Upper lobe of left lung (tissue), 6 donors: Measurements from ENCODE around the gene CABP1. TPM values are rescaled to one million over a fixed set of nuclear protein-coding genes. Genes with fewer than 3 reads are reported as not detected.

Experiments
- ATAC-seq, 2 donors: fragments of 200-7000 bp; cut with Tn5 transposase; one replicate each; pipeline ENCODE4 v1.9.1; 2022; ENCODE audit warnings: mild to moderate bottlenecking in 2 of 2, moderate library complexity in 2 of 2; ENCODE audit not compliant: low FRiP score in 2 of 2
- DNase-seq, 2 donors: peaks; one replicate each; pipeline ENCODE4 v3.0.0-alpha.2; 2019 to 2020
- H3K27ac ChIP-seq, 4 donors: fragments of 200-600 bp; sonication (generic); one replicate each; pipeline ENCODE4 v1.5.1; 2016 to 2019
- H3K27me3 ChIP-seq, 4 donors: fragments of 200-600 bp; sonication (generic); one replicate each; pipeline ENCODE4 v1.5.1; 2017 to 2019
- H3K36me3 ChIP-seq, 4 donors: fragments of 200-600 bp; sonication (generic); one replicate each; pipeline ENCODE4 v1.5.1; 2016 to 2019
- H3K4me1 ChIP-seq, 4 donors: fragments of 200-600 bp; sonication (generic); one replicate each; pipeline ENCODE4 v1.5.1; 2018 to 2019
- H3K4me3 ChIP-seq, 4 donors: fragments of 200-600 bp; sonication (generic); one replicate each; pipeline ENCODE4 v1.5.1; 2017 to 2019; ENCODE audit warnings: mild to moderate bottlenecking in 2 of 4, moderate library complexity in 1 of 4
- H3K9me3 ChIP-seq, 4 donors: fragments of 200-600 bp; sonication (generic); one replicate each; pipeline ENCODE4 v1.5.1; 2018 to 2019
- EP300 ChIP-seq, 4 donors: sonication (generic); formaldehyde crosslinking; IDR thresholded peaks; one replicate each; pipeline ENCODE4 v1.5.1; 2017; ENCODE audit warnings: antibody characterized with exemption in 4 of 4, control low read depth in 2 of 4
- POLR2A ChIP-seq, 4 donors: fragments of 450-650 bp; IDR thresholded peaks; one replicate each; pipeline ENCODE4 v1.5.1; 2016 to 2017; ENCODE audit warnings: antibody characterized with exemption in 4 of 4, mild to moderate bottlenecking in 2 of 4
- POLR2AphosphoS5 ChIP-seq, 2 donors: sonication (generic); formaldehyde crosslinking; IDR thresholded peaks; one replicate each; pipeline ENCODE4 v1.5.1; 2017; ENCODE audit warnings: antibody characterized with exemption in 2 of 2
- WGBS, 2 donors: methylation state at CpG; one replicate each; pipeline ENCODE4 v1.1.5; 2017 to 2018; 5-methylcytosine and 5-hydroxymethylcytosine counted together
- total RNA-seq, 6 donors: library from RNA; depleted of rRNA in 4 of 6; stranded (reverse); fragments of >200 nt in 4 of 6; gene quantifications; one replicate each; pipeline versions ENCODE4 v1.1.0 to v1.2.1, GENCODE V29; 2016 to 2021
- TF ChIP-seq, protein P1 (sequence below), 6 experiments: fragments of 450-650 bp in 4 of 6; fragments of 200-600 bp in 2 of 6; sonication (generic) in 2 of 6; IDR thresholded peaks; one replicate each; pipeline ENCODE4 v1.5.1; 2016 to 2019; ENCODE audit warnings: antibody characterized with exemption in 6 of 6
- donor health status: DM: no; HTN: no; CAD: no; lungs with moderate emphysema.
- donor health status: DM: no; HTN: yes; CAD: no; lungs with severe emphysema.

Gene CABP1
- total RNA-seq, 6 donors from 2014 or later: 1.2 to 2.1 TPM; not detected in 4

GRCh38 chr12:120680165-120680738 is 39.8 kb downstream of the CABP1 start:
- Histone ChIP-seq H3K4me3 (no peak overlapping the region), H3K9me3 (no peaks in the 10 kb centered on the region), H3K27me3 (no peaks in the 10 kb centered on the region), H3K36me3 (no peaks in the 10 kb centered on the region), H3K4me1 (peaks cover 0 to 12% (median 3%) of the 10 kb centered on the region in 4 donors), H3K27ac (no peak overlapping the region)
- WGBS, 2 donors: 42 to 46% methylated on average over 5 of the region's 5 CpGs
- no peak for TF ChIP-seq POLR2AphosphoS5 (IDR thresholded peaks at IDR 0.05)
- no peak for TF ChIP-seq EP300 (IDR thresholded peaks at IDR 0.05)
- TF ChIP-seq POLR2A (IDR thresholded peaks at IDR 0.05): no peak
- TF ChIP-seq, protein P1, sequence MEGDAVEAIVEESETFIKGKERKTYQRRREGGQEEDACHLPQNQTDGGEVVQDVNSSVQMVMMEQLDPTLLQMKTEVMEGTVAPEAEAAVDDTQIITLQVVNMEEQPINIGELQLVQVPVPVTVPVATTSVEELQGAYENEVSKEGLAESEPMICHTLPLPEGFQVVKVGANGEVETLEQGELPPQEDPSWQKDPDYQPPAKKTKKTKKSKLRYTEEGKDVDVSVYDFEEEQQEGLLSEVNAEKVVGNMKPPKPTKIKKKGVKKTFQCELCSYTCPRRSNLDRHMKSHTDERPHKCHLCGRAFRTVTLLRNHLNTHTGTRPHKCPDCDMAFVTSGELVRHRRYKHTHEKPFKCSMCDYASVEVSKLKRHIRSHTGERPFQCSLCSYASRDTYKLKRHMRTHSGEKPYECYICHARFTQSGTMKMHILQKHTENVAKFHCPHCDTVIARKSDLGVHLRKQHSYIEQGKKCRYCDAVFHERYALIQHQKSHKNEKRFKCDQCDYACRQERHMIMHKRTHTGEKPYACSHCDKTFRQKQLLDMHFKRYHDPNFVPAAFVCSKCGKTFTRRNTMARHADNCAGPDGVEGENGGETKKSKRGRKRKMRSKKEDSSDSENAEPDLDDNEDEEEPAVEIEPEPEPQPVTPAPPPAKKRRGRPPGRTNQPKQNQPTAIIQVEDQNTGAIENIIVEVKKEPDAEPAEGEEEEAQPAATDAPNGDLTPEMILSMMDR (IDR thresholded peaks at IDR 0.05): no peak
- no peak for ATAC-seq
- no peak for DNase-seq

- H3K4me3 ChIP-seq: no peak overlapping the region
- H3K9me3 ChIP-seq: no peaks in the 10 kb centered on the region
- WGBS, 2 donors: 76 to 86% methylated on average over 8 of the region's 8 CpGs
- no peak overlapping the region for H3K27ac ChIP-seq
- no peaks in the 10 kb centered on the region for H3K36me3 ChIP-seq
- peaks cover 19 to 32% (median 25%) of the 10 kb centered on the region in 4 donors for H3K4me1 ChIP-seq
- DNase-seq (no peak), ATAC-seq (no peak)
- TF ChIP-seq EP300 (IDR thresholded peaks at IDR 0.05) (no peak), POLR2AphosphoS5 (IDR thresholded peaks at IDR 0.05) (peak in 1 of 2 donors; percentile 20), POLR2A (IDR thresholded peaks at IDR 0.05) (no peak)
- TF ChIP-seq, protein P1 (IDR thresholded peaks at IDR 0.05): no peak
- H3K27me3 ChIP-seq: no peaks in the 10 kb centered on the region
These were observed 44.1 kb downstream of the CABP1 start for GRCh38 chr12:120684523-120684932.

GRCh38 chr12:120685522-120685921 is 45.1 kb downstream of the CABP1 start:
- ATAC-seq: no peak
- 70 to 73% methylated on average over 3 of the region's 3 CpGs for WGBS, 2 donors
- Histone ChIP-seq H3K27ac (peak overlapping the region in 1 of 4 donors; percentile 93), H3K4me3 (no peak overlapping the region), H3K27me3 (no peaks in the 10 kb centered on the region), H3K9me3 (no peaks in the 10 kb centered on the region), H3K4me1 (peaks cover 27 to 40% (median 33%) of the 10 kb centered on the region in 4 donors), H3K36me3 (no peaks in the 10 kb centered on the region)
- no peak for TF ChIP-seq POLR2AphosphoS5 (IDR thresholded peaks at IDR 0.05)
- no peak for TF ChIP-seq POLR2A (IDR thresholded peaks at IDR 0.05)
- TF ChIP-seq EP300 (IDR thresholded peaks at IDR 0.05): no peak
- TF ChIP-seq, protein P1 (IDR thresholded peaks at IDR 0.05): no peak
- no peak for DNase-seq

GRCh38 chr12:120686151-120686689 is 45.8 kb downstream of the CABP1 start:
- Histone ChIP-seq H3K4me3 (peak overlapping the region; percentile 68 to 96 (median 74)), H3K27me3 (no peaks in the 10 kb centered on the region), H3K4me1 (peaks cover 30 to 46% (median 38%) of the 10 kb centered on the region in 4 donors), H3K36me3 (no peaks in the 10 kb centered on the region), H3K27ac (peak overlapping the region; percentile 86 to 93 (median 90)), H3K9me3 (no peaks in the 10 kb centered on the region)
- WGBS, 2 donors: 0 to 4% methylated on average over 19 to 45 of the region's 46 CpGs
- DNase-seq (peak; percentile 97 to 100), ATAC-seq (peak; percentile 94 to 97)
- TF ChIP-seq POLR2AphosphoS5 (IDR thresholded peaks at IDR 0.05): peak; percentile 28 to 65
- TF ChIP-seq POLR2A (IDR thresholded peaks at IDR 0.05): peak in 2 of 4 donors; percentile 11 to 16
- TF ChIP-seq, protein P1 (IDR thresholded peaks at IDR 0.05): peak in 2 of 6 experiments; percentile 2 to 6
- no peak for TF ChIP-seq EP300 (IDR thresholded peaks at IDR 0.05)
